ENCODE data around the gene IGF2.

- TF ChIP-seq, protein P1, sequence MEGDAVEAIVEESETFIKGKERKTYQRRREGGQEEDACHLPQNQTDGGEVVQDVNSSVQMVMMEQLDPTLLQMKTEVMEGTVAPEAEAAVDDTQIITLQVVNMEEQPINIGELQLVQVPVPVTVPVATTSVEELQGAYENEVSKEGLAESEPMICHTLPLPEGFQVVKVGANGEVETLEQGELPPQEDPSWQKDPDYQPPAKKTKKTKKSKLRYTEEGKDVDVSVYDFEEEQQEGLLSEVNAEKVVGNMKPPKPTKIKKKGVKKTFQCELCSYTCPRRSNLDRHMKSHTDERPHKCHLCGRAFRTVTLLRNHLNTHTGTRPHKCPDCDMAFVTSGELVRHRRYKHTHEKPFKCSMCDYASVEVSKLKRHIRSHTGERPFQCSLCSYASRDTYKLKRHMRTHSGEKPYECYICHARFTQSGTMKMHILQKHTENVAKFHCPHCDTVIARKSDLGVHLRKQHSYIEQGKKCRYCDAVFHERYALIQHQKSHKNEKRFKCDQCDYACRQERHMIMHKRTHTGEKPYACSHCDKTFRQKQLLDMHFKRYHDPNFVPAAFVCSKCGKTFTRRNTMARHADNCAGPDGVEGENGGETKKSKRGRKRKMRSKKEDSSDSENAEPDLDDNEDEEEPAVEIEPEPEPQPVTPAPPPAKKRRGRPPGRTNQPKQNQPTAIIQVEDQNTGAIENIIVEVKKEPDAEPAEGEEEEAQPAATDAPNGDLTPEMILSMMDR (IDR thresholded peaks at IDR 0.05), result no peak
- no peak for TF ChIP-seq POLR2A (IDR thresholded peaks at IDR 0.05)
These were observed 22.5 kb downstream of the IGF2 start for GRCh38 chr11:2116680-2117079.
